ENCODE data around the gene TEX2.
"Not testable (repeated sequence)": the region's sequence is repeated elsewhere in the genome, so short reads cannot be mapped to it uniquely, and the experiment has no call there.

Gene TEX2

DNA sequence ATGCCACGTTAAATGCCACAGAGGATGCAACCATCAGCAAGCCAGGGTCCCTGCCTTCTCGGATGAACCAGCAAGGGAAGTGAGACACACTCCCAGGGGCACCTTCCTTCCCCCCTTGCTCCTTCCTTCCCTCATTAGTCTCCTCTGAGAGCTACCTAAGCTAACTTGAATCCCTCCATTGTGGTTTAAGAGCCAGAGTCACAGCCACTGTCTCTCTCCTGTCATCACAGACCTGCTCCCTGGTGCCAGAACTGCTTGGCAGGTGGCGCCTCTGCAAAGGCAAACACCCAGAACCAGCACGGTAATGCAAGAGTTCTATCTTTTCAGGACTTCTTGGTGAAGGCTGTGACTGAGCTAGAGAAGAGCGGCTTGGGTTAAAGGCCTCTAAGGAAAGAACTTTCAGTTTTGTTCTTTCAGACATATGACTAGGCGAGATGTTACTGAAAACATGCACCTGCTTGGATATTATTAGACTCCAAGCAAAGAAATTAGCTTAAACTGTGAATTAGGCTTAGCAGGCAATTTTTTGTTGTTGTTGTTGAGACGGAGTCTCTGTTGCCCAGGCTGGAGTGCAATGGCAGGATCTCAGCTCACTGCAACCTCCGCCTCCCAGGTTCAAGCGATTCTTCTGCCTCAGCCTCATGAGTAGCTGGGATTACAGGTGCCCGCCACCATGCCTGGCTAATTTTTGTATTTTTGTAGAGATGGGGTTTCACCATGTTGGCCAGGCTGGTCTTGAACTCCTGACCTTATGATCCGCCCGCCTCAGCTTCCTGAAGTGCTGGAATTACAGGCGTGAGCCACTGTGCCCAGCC is 141.9 kb downstream of the TEX2 start:
- H3K9ac ChIP-seq (ENCODE audit: low read depth, low read length); H3K4me1 ChIP-seq (ENCODE audit: insufficient read depth, low read length): not testable (repeated sequence)

DNA sequence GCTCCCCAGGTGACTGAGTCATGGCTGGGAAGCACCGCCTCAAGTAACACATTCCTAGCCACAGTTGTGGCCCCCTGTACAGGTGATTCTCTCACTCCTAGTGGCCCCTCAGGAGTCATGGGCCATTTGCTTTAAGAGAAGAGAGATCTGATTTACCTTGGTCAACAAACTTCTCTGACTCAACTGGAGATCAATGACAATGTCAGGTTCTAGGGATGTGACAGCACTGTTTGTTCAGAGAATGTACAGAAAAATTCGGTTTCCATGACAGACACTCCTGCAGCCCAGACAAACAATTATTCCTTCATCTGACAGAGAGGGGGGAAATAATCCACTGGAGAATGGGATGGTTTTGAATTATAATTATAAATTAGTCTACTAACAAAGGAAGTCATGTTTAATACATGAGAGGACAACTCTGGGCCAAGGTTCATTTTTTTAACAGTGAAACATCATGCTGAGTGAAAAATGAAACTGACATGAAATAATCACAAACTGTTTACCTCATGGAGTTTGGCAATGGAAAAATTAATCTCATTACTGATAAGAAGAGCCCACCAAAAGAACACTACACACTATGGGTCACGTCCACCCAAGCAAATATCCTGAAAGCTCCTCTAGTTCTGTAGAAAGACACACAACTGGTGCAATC is 142.8 kb downstream of the TEX2 start:
- Histone ChIP-seq H3K9me3 (ENCODE audit: control insufficient read depth, insufficient read depth, low read length) (no peaks in the 10 kb centered on the region), H3K36me3 (ENCODE audit: insufficient read depth, low read length) (no peaks in the 10 kb centered on the region), H3K9ac (ENCODE audit: low read depth, low read length) (no peak overlapping the region), H3K4me1 (ENCODE audit: insufficient read depth, low read length) (no peaks in the 10 kb centered on the region)

More for the DNA sequence above, 141.9 kb downstream of the TEX2 start:
- not testable (repeated sequence) for H3K36me3 ChIP-seq (ENCODE audit: insufficient read depth, low read length); H3K9me3 ChIP-seq (ENCODE audit: control insufficient read depth, insufficient read depth, low read length)

GRCh38 chr17:64117981-64118979 is 144.8 kb downstream of the TEX2 start:
- H3K4me1 ChIP-seq (ENCODE audit: insufficient read depth, low read length), result no peaks in the 10 kb centered on the region
- no peaks in the 10 kb centered on the region for H3K36me3 ChIP-seq (ENCODE audit: insufficient read depth, low read length)
- no peak overlapping the region for H3K9ac ChIP-seq (ENCODE audit: low read depth, low read length)
- no peaks in the 10 kb centered on the region for H3K9me3 ChIP-seq (ENCODE audit: control insufficient read depth, insufficient read depth, low read length)

- no peaks in the 10 kb centered on the region for H3K36me3 ChIP-seq (ENCODE audit: insufficient read depth, low read length)
Observed at GRCh38 chr17:64115822-64116534, 147.1 kb downstream of the TEX2 start.

GRCh38 chr17:64115043-64115698 is 147.9 kb downstream of the TEX2 start:
- Histone ChIP-seq H3K4me1 (ENCODE audit: insufficient read depth, low read length) (peaks cover 7% of the 10 kb centered on the region), H3K9ac (ENCODE audit: low read depth, low read length) (no peak overlapping the region), H3K9me3 (ENCODE audit: control insufficient read depth, insufficient read depth, low read length) (no peaks in the 10 kb centered on the region), H3K36me3 (ENCODE audit: insufficient read depth, low read length) (no peaks in the 10 kb centered on the region)

More at GRCh38 chr17:64115822-64116534, 147.1 kb downstream of the TEX2 start:
- Histone ChIP-seq H3K9ac (ENCODE audit: low read depth, low read length) (no peak overlapping the region), H3K9me3 (ENCODE audit: control insufficient read depth, insufficient read depth, low read length) (no peaks in the 10 kb centered on the region), H3K4me1 (ENCODE audit: insufficient read depth, low read length) (no peaks in the 10 kb centered on the region)

- Histone ChIP-seq H3K4me1 (ENCODE audit: insufficient read depth, low read length) (peaks cover 8% of the 10 kb centered on the region), H3K9me3 (ENCODE audit: control insufficient read depth, insufficient read depth, low read length) (no peaks in the 10 kb centered on the region)
Observed at GRCh38 chr17:64113006-64113405, 150.1 kb downstream of the TEX2 start.

DNA sequence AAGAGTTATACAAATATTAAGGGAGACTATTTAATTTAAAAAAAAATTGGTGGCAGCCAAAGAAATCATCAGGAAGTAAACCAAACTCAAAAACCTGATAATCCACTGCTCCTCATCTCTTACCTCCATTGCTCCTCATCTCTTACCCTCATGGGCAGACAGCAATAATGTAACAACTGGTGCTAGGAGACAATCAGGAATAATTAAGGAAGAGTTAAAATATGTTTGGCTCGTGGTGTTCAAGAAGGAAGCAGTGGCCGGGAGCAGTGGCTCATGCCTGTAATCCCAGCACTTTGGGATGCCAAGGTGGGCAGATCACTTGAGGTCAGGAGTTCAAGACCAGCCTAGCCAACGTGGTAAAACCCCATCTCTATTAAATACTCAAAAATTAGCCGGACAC is 151.2 kb downstream of the TEX2 start:
- no peak overlapping the region for H3K9ac ChIP-seq (ENCODE audit: low read depth, low read length)
- H3K9me3 ChIP-seq (ENCODE audit: control insufficient read depth, insufficient read depth, low read length), result no peaks in the 10 kb centered on the region
- H3K4me1 ChIP-seq (ENCODE audit: insufficient read depth, low read length), result peaks cover 8% of the 10 kb centered on the region
- H3K36me3 ChIP-seq (ENCODE audit: insufficient read depth, low read length), result no peaks in the 10 kb centered on the region

More at GRCh38 chr17:64113006-64113405, 150.1 kb downstream of the TEX2 start:
- H3K9ac ChIP-seq (ENCODE audit: low read depth, low read length), result no peak overlapping the region
- H3K36me3 ChIP-seq (ENCODE audit: insufficient read depth, low read length), result no peaks in the 10 kb centered on the region

- H3K9me3 ChIP-seq (ENCODE audit: control insufficient read depth, insufficient read depth, low read length), result no peaks in the 10 kb centered on the region
- H3K9ac ChIP-seq (ENCODE audit: low read depth, low read length), result no peak overlapping the region
- peaks cover 8% of the 10 kb centered on the region for H3K4me1 ChIP-seq (ENCODE audit: insufficient read depth, low read length)
Observed at GRCh38 chr17:64110379-64111152, 152.5 kb downstream of the TEX2 start.

DNA sequence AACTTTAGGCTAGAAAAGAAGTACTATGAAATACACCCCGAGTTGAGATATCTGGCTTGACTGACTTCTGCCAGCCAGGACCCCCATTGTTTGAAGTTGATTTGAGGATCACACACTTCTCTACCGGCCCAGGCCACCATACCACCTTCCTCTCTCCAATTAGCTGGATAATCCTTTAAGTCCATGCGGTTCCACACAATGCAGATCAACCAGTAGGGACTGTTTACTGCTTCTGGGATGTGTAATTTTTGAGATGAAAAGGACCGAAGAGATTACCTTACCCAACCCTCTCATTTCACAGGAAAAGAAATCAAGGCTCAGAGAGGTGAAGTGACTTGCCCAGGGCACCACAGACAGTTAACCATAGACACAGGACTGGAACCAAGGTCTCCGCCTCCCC is 153.7 kb downstream of the TEX2 start:
- H3K36me3 ChIP-seq (ENCODE audit: insufficient read depth, low read length), result no peaks in the 10 kb centered on the region
- H3K9ac ChIP-seq (ENCODE audit: low read depth, low read length), result no peak overlapping the region
- H3K4me1 ChIP-seq (ENCODE audit: insufficient read depth, low read length), result peaks cover 8% of the 10 kb centered on the region
- H3K9me3 ChIP-seq (ENCODE audit: control insufficient read depth, insufficient read depth, low read length), result no peaks in the 10 kb centered on the region

More at GRCh38 chr17:64110379-64111152, 152.5 kb downstream of the TEX2 start:
- no peaks in the 10 kb centered on the region for H3K36me3 ChIP-seq (ENCODE audit: insufficient read depth, low read length)

GRCh38 chr17:64107500-64108236 is 155.4 kb downstream of the TEX2 start:
- Histone ChIP-seq H3K9ac (ENCODE audit: low read depth, low read length) (no peak overlapping the region), H3K4me1 (ENCODE audit: insufficient read depth, low read length) (peaks cover 8% of the 10 kb centered on the region), H3K36me3 (ENCODE audit: insufficient read depth, low read length) (no peaks in the 10 kb centered on the region), H3K9me3 (ENCODE audit: control insufficient read depth, insufficient read depth, low read length) (no peaks in the 10 kb centered on the region)

- no peak overlapping the region for H3K9ac ChIP-seq (ENCODE audit: low read depth, low read length)
- peaks cover 8% of the 10 kb centered on the region for H3K4me1 ChIP-seq (ENCODE audit: insufficient read depth, low read length)
- H3K9me3 ChIP-seq (ENCODE audit: control insufficient read depth, insufficient read depth, low read length), result no peaks in the 10 kb centered on the region
Observed at GRCh38 chr17:64106918-64107317, 156.1 kb downstream of the TEX2 start.

More at GRCh38 chr17:64106918-64107317, 156.1 kb downstream of the TEX2 start:
- H3K36me3 ChIP-seq (ENCODE audit: insufficient read depth, low read length), result no peaks in the 10 kb centered on the region
